Inferior parietal cortex (tissue), 1 donor: ENCODE measurements around the gene RGMA.

Experiments used
- DNase-seq: peaks from one replicate; pipeline ENCODE4 v3.0.0-alpha.2; 2016; ENCODE audit errors: extremely low spot score

Gene RGMA

DNA sequence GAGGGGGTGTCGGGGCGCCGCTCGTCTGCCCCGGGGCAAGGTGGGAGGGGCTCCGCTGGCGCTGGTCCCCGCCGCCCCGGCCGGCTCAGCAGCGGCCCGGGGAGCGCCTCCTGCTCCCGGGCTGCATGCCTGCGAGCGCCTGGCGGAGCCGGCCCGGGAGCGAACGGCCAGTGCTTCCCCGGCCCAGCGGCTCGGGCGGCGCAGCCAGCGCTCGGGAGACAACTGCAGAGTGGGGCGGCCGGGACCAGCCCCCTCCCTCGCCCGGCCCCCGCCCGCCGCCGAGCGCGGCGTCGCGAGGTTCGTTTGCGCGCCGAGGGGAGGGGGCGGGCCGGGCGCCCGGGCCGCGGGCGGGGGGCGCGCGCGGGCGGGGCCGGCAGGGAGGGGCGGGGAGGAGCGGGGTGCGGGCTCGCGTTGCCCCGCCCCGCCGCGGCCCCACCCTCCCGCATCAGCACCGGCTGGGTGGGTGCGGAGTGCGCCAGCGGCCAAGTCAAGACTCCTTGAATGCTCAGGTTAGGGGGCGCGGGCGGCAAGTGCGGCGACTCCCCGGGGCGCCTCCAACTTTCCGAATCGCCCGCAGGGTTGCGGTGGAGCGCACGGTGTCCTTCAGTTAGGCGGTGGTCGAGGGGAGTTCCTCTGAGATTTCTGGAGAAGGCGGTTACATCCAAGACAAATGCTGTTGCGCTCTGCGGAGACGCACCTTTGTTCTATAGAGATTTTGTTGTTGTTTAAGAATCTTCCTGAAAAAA lies at the start of gene RGMA:
RGMA (minus strand) TSS at position 231 of the 746 bp plus-strand sequence. CDS start 279 bp downstream, outside the sequence.
- no peak for DNase-seq

- DNase-seq = no peak
Measured at GRCh38 chr15:93136606-93137005, 47.6 kb upstream of the RGMA start.

DNA sequence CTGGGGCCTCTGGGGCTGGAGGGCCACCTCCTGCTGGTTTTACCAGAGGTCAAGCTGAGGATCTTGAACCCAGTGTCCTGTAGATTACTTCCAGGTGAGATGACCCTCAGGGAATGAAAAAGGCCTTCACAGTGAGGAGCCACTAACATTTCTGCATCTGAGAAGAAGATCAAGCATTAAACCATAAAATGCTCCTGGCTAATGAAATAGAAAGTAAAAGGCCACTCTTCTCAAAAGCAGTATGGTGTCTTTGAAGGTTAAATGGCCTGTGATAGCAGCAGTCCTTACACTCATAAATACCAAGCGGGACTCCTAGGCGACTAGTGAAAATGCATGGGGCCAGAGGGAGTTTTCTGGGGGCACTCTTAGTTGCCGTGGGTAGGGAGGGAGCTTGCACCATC lies 47.0 kb upstream of the RGMA start:
- no peak for DNase-seq

DNA sequence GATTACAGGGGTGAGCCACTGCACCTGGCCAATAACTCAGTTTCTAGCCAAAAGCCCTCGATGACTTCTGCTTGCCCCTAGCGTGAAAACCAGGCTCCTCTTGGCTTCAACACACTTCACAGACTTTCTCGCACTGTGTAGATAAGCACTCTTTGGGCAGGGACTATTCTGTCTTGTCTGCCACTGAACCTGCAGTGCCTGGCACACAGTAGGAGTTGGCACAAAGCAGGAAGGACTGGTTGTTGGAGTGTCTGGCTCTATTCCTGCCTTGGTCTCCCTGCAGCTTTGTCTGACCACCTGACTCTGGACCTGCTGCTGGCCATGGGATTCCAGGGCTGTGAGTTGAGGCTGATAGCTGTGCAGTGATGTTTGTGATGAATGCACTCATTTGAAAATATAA lies 46.4 kb upstream of the RGMA start:
- no peak for DNase-seq

DNA sequence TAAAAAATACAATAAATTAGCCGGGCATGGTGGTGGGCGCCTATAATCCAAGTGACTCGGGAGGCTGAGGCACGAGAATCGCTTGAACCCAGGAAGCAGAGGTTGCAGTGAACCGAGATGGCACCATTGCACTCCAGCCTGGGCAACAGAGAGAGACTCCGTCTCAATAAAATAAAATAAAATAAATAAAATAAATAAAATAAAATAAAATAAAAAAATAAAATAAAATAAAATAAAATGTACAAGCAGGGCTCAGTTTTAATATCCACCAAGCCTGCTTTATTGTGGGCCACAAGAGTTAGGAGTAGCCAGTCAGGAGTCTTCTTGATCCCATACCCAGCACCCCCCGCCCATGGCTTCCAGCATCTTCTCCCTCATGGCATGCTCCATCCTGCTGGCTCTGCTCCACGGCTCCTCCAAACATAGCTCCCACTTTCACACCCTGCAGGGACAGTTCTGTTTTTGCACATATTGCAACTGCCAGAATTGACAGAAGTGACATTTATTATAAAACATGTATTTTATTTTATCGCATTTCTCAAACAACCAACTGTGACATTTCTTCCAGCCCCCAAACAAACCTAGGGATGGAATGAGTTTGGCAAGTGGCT lies 42.6 kb upstream of the RGMA start:
- DNase-seq = no peak

DNA sequence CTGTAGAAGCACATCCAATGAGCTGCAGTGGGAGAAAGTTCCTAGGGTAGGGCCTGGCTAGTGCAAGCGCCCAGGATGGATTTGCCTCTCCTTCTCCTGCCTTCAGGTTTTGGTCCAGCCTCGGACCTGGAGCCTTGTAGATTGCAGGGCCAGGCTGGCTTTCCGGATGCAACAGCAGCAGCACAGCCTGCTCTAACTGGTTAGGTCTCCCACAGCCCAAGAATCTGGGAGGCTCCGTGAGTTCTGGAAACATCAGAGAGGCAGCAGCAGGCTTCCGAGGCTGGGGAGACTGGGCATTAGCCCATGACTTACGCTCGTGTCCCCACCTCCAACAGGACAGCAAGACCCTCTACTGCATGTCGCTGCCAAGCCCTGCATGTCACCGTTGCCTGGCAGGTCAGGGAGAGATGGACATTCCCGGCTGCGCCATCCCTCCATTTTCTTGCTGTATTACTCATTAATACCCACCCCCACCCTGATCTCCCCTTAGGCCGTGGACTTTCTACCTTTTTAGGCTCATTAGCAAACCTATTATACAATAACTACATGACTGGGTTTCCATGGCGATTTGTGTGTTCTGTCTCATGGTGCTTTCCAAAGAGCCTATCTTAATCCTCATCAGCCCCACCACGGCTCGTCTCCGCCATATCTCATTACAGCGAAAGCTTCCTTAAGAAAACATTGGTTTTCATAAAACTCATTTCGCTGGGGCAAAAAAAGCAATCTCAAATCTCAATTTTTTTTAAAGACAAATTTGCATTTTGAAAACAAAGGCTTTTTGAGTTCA lies 40.9 kb upstream of the RGMA start:
- DNase-seq = no peak

DNA sequence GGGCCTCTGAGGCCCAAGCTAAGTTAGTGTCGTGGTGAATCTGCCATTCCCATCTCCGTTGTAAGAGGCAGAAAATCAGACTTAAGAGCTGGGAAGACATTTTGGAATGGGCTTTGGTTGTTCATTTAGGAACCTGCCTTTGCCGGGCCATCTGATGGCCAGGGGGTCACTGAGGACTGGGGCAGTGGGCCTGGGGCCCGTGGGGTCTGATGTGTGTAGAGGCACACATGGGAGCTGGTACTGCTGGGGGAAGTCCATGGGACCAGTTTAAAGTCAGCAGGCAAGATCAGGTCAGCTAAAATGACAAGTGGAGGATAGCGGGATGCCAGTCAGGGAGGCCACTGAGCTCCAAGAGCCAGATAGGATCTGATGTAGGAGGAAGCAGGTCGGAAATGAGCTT lies 38.3 kb upstream of the RGMA start:
- DNase-seq = no peak

DNA sequence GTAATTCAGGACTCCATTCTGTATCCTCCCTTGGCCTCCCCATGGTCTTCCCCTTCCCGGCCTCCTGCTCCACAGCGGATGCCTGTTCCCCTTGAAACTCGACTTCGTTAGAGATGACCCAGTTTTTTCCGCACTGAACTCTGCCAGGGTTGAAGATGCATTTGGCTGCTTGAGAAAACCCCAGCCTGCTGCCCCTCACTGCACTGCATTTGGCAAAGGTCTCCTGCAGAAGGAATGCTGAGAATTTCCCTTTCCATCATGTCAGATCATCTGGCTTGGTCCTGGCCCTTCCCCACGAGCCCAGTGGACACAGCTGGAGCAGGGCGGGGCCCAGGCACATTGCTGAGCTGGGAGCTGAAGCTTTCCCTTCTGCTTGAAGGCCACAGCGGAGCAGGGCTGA lies 37.6 kb upstream of the RGMA start:
- no peak for DNase-seq

- DNase-seq = no peak
Measured at GRCh38 chr15:93126148-93126547, 37.1 kb upstream of the RGMA start.

GRCh38 chr15:93124126-93124525 lies 35.1 kb upstream of the RGMA start:
- no peak for DNase-seq

DNA sequence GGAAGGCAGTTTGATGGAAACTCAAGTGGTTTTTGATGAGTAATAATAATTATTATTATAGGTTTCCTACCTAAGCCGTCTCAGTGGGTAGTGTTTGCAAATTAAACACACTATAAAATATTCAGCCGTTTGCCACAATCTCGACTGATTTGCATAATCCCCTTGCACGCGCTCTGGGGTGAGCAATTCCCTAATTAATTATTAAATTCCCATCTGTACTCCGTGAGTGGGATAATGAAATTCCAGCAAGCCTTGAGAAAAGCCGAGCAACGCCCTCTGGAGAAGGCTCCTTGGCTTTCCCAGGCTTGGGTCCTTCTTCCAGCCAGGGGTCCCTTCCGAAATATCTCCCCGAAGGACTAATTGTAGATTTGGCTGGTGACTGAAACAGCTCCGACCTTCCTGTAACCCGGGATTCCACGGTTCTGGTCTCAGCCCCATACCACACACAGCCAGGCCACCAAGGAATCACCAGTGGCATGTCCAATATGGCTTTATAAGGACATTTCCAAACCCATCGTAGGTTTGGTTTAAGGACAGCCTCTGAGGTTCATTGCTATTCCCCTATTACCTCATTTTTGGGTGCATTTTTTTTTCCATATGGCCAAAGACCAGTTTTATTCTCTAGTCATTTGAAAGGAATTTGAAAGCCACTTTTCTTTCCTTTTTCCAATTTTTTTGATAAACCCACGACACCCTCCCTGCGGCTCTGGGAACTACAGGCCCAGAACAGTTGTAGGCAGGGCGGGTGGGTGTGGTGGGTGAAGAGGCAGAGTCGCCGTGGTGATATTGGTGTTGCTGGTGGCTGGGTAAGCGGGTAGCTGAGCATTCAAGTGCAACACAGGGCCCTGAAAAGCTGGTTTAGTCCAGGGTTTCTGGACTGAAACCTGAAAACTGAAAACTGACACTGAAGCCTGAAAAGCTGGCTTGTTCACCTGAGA lies 33.2 kb upstream of the RGMA start:
- DNase-seq = no peak

DNA sequence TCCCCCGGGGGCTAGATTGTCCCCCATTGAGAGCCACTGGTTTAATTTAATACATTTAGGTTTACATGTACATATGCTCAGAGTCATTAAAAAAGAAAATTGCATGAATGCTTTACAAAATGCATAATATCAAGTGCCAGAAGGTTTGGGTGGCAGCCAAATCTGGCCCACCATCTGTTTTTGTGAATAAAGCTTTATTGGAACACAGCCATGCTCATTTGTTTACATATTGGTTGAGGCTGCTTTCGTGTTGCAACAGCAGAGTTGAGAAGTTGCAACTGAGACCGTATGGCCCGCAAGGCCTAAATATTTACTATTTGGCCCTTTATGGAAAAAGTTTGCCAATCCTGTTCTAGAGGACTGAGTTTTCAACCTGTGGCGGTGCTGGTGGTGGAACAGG lies 32.1 kb upstream of the RGMA start:
- DNase-seq = no peak

- no peak for DNase-seq
Measured at GRCh38 chr15:93118904-93119303, 29.9 kb upstream of the RGMA start.

GRCh38 chr15:93111451-93111850 lies 22.4 kb upstream of the RGMA start:
- no peak for DNase-seq

DNA sequence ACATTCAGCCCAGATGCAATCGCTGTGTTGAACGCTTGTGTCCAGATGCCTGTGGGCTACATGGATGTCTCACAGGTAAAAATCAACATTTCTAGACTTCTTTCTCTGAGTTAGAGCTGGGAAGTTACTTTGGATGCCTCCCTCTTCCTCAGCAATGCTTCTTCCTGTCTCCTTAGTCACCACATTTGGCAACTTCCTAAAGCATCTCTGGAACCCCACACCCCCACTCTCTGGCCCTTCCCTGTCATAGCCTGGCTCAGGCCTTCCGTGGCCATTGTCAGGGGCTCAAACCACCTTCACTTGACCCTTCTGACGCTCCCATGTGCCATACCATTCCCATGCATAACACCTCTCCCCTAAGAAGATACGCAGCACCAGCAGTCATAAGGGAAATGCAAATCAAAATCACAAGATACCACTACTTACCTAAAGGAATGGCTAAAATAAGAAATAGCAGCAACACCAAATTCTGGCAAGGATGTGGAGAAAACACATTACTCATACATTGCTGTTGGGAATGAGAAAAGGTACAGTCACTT lies 21.6 kb upstream of the RGMA start:
- DNase-seq = no peak

DNA sequence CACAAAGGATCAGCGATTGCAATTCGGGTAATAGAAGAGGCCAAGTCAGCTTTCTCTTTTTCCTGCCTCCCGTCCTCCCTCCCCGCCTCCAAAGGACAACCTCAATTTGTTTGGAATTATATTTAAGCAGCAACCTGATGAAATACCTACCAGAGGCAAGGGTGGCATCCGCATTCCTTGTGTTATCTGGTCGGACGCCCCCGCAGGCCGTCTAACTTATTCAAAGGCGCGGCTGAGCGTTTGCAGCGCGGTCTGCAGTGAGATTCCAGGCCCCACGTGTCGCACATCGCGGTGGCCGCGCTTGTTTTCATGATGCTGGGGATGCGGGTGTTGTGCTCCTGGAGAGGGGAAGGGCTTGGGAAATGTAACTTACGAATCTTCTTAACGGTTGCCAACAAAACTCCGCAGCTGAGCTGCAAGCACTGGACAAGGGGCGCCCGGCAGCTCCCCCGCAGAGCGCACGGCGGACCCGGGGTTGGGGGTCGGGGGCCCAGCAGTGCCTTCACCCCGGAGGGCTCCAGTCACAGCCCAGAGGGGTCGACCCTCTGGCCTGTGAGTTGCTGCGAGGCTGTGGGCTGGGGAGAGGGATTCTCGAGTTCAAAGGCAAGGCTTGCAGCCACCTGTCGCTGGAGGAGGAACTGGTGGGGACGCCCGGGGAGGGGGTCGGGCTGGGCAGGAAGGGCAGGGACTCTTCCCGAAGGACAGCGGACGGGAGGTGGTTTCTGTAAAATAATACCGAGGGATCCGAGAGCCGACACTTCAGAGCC lies 20.5 kb upstream of the RGMA start:
- no peak for DNase-seq

DNA sequence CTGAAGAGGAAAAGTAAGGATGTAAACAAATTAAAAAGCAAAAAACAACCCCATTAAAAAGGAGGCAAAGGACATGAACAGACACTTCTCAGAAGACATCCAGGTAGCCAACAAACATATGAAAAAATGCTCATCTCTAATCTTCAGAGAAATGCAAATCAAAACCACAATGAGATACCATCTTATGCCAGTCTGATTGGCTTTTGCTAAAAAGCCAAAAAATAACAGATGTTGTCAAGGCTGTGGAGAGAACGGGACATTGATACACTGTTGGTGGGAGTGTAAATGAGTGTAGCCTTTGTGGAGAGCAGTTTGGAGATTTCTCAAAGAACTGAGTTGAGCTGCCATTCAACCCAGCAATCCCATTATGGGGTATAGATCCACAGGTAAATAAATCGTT lies 18.6 kb upstream of the RGMA start:
- no peak for DNase-seq

DNA sequence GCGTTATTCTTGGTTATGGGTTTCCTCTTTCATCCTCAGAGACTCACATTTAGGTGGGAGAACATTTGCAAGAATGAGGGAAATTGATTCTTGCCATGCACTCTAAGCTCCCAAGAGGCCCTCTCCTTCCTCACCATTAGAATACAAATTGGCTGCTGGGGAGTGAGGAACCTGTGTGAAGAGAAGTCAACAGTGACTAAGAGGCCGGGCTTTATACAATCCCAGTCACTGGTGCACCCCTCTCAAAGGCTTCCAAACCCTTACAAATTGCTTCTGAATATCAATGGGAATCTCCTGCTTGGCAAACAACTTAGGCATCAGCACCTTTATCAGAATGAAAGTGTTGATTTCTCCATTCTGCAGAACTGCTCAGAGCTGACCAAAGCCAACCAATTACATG lies 16.5 kb upstream of the RGMA start:
- no peak for DNase-seq

DNA sequence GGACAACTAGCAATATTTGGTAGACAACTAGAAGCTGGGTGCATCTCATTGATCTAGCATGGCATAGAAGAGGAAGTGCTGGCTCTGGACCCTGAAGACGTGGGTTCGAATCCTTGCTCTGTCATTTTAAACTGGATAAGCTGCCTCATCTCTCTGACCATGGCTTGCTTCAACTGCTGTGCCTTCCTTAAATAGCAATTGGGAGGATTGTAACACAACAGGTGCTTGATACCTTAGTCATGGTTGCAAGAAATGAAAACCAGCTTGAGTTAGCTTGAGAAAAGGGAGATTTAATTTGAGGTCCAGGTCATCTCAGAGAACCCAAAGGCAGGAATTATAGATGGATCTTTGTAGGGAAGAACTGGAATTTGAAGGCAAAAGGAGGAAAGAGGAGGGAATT lies 14.8 kb upstream of the RGMA start:
- DNase-seq = no peak

- DNase-seq = no peak
Measured at GRCh38 chr15:93102211-93102610, 13.2 kb upstream of the RGMA start.

- DNase-seq = no peak
Measured at GRCh38 chr15:93093765-93094164, 4.8 kb upstream of the RGMA start.
